Transverse colon (tissue), 4 donors: ENCODE measurements around the gene KIF18A. TPM values are rescaled to one million over a fixed set of nuclear protein-coding genes. Genes with fewer than 3 reads are reported as not detected.

Source experiments
- DNase-seq: peaks from one replicate; pipeline ENCODE4 v3.0.0-alpha.2; 2019
- H3K27ac ChIP-seq, 4 donors: fragments of 200-600 bp; sonication (generic); 2 replicates each; pipeline ENCODE4 v1.5.1; 2016 to 2018; ENCODE audit warnings: inconsistent platforms in 4 of 4
- H3K27me3 ChIP-seq: fragments of 200-600 bp; sonication (generic); 2 replicates; pipeline ENCODE4 v1.5.1; 2017; ENCODE audit warnings: inconsistent platforms
- H3K36me3 ChIP-seq, 4 donors: fragments of 200-600 bp; sonication (generic); 2 replicates each; pipeline ENCODE4 v1.5.1; 2017 to 2019; ENCODE audit warnings: inconsistent platforms in 4 of 4
- H3K4me1 ChIP-seq, 4 donors: fragments of 200-600 bp; sonication (generic); 2 replicates each; pipeline ENCODE4 v1.5.1; 2017 to 2020; ENCODE audit warnings: inconsistent platforms in 4 of 4
- H3K4me3 ChIP-seq, 4 donors: fragments of 200-600 bp; sonication (generic); 1 replicate in 1 of 4; 2 replicates in 3 of 4; pipeline versions ENCODE4 v1.5.1 to v1.6.1; 2017 to 2019; ENCODE audit warnings: inconsistent platforms in 4 of 4
- H3K9me3 ChIP-seq, 2 donors: fragments of 200-600 bp; sonication (generic); 2 replicates each; pipeline ENCODE4 v1.5.1; 2017 to 2019; ENCODE audit warnings: inconsistent platforms in 2 of 2
- CTCF ChIP-seq, 5 experiments: fragments of 200-600 bp in 3 of 5; fragments of 450-650 bp in 2 of 5; sonication (generic) in 3 of 5; IDR thresholded peaks; 1 replicate in 2 of 5; 2 replicates in 3 of 5; pipeline ENCODE4 v1.5.1; 2016 to 2017; ENCODE audit warnings: antibody characterized with exemption in 5 of 5, inconsistent platforms in 3 of 5, mild to moderate bottlenecking in 2 of 5, moderate library complexity in 1 of 5
- EP300 ChIP-seq: sonication (generic); formaldehyde crosslinking; IDR thresholded peaks from one replicate; pipeline ENCODE4 v1.6.1; 2017; ENCODE audit warnings: antibody characterized with exemption, low read depth
- POLR2A ChIP-seq: fragments of 450-650 bp; IDR thresholded peaks from one replicate; pipeline ENCODE4 v1.6.1; 2016; ENCODE audit warnings: antibody characterized with exemption, mild to moderate bottlenecking, moderate library complexity
- POLR2AphosphoS5 ChIP-seq, 3 donors: sonication (generic); formaldehyde crosslinking; IDR thresholded peaks; one replicate each; pipeline ENCODE4 v1.6.1; 2016; ENCODE audit warnings: antibody characterized with exemption in 3 of 3
- WGBS, 2 donors: methylation state at CpG; one replicate each; pipeline ENCODE4 v1.1.5; 2018; ENCODE audit warnings: low coverage in 1 of 2; 5-methylcytosine and 5-hydroxymethylcytosine counted together
- in situ Hi-C, 4 donors: fragments of 200-750 bp; cut with MboI; loops; one replicate each; pipeline versions ENCODE4 v1.15.0 to v1.15.1; 2017; ENCODE audit warnings: low sequenced_read_pairs in 3 of 4, low pct_ligation_motif_present in 1 of 4, low pct_unique_long_range_greater_than_20kb in 1 of 4
- intact Hi-C: fragments of 100-400 bp; cut with DNase I; formaldehyde crosslinking; loops from one replicate; pipeline ENCODE4 v1.15.1; 2023; ENCODE audit warnings: low total_unique reads
- total RNA-seq, 4 donors: library from RNA; depleted of rRNA; stranded (reverse); fragments of >200 nt; gene quantifications; one replicate each; pipeline ENCODE4 v1.1.0, GENCODE V29; 2016

The KIF18A gene
- total RNA-seq, 4 donors from 2014 or later: 0.20 to 1.8 (median 0.43) TPM

GRCh38 chr11:28077521-28077920, 30.4 kb downstream of the KIF18A start:
- in situ Hi-C loops: no loop called here
- Histone ChIP-seq H3K4me1 (no peaks in the 10 kb centered on the region), H3K36me3 (no peaks in the 10 kb centered on the region), H3K4me3 (no peak overlapping the region), H3K27me3 (no peaks in the 10 kb centered on the region), H3K27ac (no peak overlapping the region), H3K9me3 (no peaks in the 10 kb centered on the region)
- TF ChIP-seq CTCF (IDR thresholded peaks at IDR 0.05) (no peak), POLR2A (no peak), POLR2AphosphoS5 (IDR thresholded peaks at IDR 0.05) (no peak), EP300 (no peak)
- no peak for DNase-seq
- 88 to 97% methylated on average over 3 of the region's 3 CpGs for WGBS, 2 donors
- intact Hi-C loops: no loop called here

DNA sequence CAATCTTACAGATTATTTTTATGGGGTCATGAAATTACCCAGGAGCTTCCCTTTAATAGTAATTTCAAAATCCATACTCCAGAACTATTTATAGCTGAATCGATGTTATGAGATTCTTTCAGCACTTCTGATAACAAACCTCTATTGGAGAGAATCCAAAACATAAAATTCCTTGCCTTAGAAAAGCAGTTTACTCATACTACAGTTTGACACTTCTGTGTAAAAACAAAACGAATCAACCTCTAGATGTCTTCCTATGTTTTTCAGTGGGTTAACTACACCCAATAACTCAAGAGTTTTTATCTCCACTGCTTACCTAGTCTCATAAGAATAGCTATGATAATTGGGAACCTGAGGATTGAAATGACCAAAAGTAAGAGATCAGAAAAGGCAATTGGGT, 35.6 kb downstream of the KIF18A start:
- no peaks in the 10 kb centered on the region for H3K36me3 ChIP-seq
- no peak overlapping the region for H3K27ac ChIP-seq
- no peaks in the 10 kb centered on the region for H3K4me1 ChIP-seq
- TF ChIP-seq CTCF (IDR thresholded peaks at IDR 0.05) (no peak), EP300 (no peak), POLR2A (no peak), POLR2AphosphoS5 (IDR thresholded peaks at IDR 0.05) (no peak)
- intact Hi-C loops: no loop called here
- WGBS, 2 donors: 43 to 60% methylated on average over 2 of the region's 2 CpGs
- no peaks in the 10 kb centered on the region for H3K9me3 ChIP-seq
- H3K27me3 ChIP-seq: no peaks in the 10 kb centered on the region
- in situ Hi-C loops: no loop called here
- no peak overlapping the region for H3K4me3 ChIP-seq
- no peak for DNase-seq

DNA sequence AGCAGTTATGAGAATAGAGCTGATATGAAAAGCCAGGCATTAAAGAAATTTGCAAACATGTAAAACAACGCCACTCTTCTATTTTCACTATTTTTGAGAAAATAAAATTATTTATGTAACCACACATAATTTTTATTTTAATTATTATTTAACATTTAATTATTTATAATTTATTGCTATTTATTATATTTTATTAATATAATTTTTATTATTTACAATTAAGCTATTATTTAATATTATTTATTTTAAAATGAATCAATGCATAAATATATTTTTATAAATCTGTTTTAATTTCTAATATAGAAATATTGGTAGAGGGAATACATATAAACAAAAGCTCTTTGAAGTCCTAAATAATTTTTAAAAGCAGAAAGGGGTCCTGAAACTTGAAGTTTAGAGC, 36.7 kb downstream of the KIF18A start:
- TF ChIP-seq POLR2A (no peak), EP300 (no peak), CTCF (IDR thresholded peaks at IDR 0.05) (no peak), POLR2AphosphoS5 (IDR thresholded peaks at IDR 0.05) (no peak)
- no peak overlapping the region for H3K4me3 ChIP-seq
- 94 to 98% methylated on average over 1 of the region's 1 CpG for WGBS, 2 donors
- DNase-seq: no peak
- no peaks in the 10 kb centered on the region for H3K27me3 ChIP-seq
- no peaks in the 10 kb centered on the region for H3K36me3 ChIP-seq
- no peaks in the 10 kb centered on the region for H3K4me1 ChIP-seq
- no peaks in the 10 kb centered on the region for H3K9me3 ChIP-seq
- in situ Hi-C loops: no loop called here
- H3K27ac ChIP-seq: no peak overlapping the region
- intact Hi-C loops: no loop called here

DNA sequence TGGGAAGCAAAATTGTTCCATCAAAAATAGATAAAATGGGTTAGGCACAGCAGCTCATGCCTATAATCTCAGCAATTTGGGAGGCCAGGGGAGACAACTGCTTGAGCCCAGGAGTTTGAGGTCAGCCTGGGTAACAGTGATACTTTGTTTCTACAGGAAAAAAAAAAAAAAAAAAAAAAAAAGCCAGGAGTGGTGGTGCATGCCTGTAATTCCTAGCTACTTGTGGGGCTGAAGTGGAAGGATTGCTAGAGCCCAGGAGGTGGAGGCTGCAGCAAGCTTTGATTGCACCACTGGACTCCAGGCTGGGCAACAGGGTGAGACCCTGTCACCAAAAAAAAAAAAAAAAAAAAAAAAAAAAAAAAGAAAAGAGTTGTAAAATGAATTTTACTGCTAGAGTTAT, 49.6 kb downstream of the KIF18A start:
- intact Hi-C loops: no loop called here
- Histone ChIP-seq H3K36me3 (no peaks in the 10 kb centered on the region), H3K4me3 (no peak overlapping the region), H3K27ac (no peak overlapping the region), H3K9me3 (no peaks in the 10 kb centered on the region), H3K27me3 (no peaks in the 10 kb centered on the region), H3K4me1 (no peaks in the 10 kb centered on the region)
- in situ Hi-C loops: no loop called here
- no peak for DNase-seq
- TF ChIP-seq CTCF (IDR thresholded peaks at IDR 0.05) (no peak), EP300 (no peak), POLR2A (no peak), POLR2AphosphoS5 (IDR thresholded peaks at IDR 0.05) (no peak)
